Endothelial cell (in vitro differentiated cells): ENCODE measurements around the gene BASP1. TPM values are rescaled to one million over a fixed set of nuclear protein-coding genes. Genes with fewer than 3 reads are reported as not detected.

ENCODE experiments used
- DNase-seq: peaks from one replicate; pipeline ENCODE4 v3.0.0; 2021; ENCODE audit warnings: low spot score
- H3K27ac Mint-ChIP-seq: one replicate; pipeline ENCODE4 v1.8.0; 2021; ENCODE audit warnings: mixed read lengths, inconsistent platforms; ENCODE audit not compliant: unreplicated experiment
- H3K27me3 Mint-ChIP-seq: one replicate; pipeline ENCODE4 v1.8.0; 2021; ENCODE audit warnings: mild to moderate bottlenecking, moderate library complexity, mixed read lengths, inconsistent platforms; ENCODE audit not compliant: unreplicated experiment
- H3K36me3 Mint-ChIP-seq: one replicate; pipeline ENCODE4 v1.8.0; 2021; ENCODE audit warnings: mild to moderate bottlenecking, low read depth, mixed read lengths, inconsistent platforms; ENCODE audit not compliant: unreplicated experiment
- H3K4me1 Mint-ChIP-seq: one replicate; pipeline ENCODE4 v1.8.0; 2021; ENCODE audit warnings: mild to moderate bottlenecking, mixed read lengths, inconsistent platforms; ENCODE audit not compliant: unreplicated experiment
- H3K4me3 Mint-ChIP-seq: one replicate; pipeline ENCODE4 v1.8.0; 2021; ENCODE audit warnings: mild to moderate bottlenecking, mixed read lengths, inconsistent platforms; ENCODE audit not compliant: unreplicated experiment
- H3K9me3 Mint-ChIP-seq: one replicate; pipeline ENCODE4 v1.8.0; 2021; ENCODE audit warnings: mixed read lengths, inconsistent platforms; ENCODE audit not compliant: unreplicated experiment
- CTCF ChIP-seq: fragments of 200-600 bp; sonication (generic); IDR thresholded peaks from one replicate; pipeline ENCODE4 v1.5.0; 2021; ENCODE audit warnings: antibody characterized with exemption; ENCODE audit not compliant: unreplicated experiment
- total RNA-seq: library from RNA; stranded (reverse); fragmentation: NEBNext Ultra II Directional; extraction: Animal tissue kit (Norgen Biotek cat#: 25700); gene quantifications from one replicate; pipeline ENCODE4 v1.2.1, GENCODE V29; 2021; ENCODE audit not compliant: unreplicated experiment

BASP1 gene
- total RNA-seq, 1 donor from 2014 or later, result 95.2 TPM

GRCh38 chr5:17325770-17326599 is 108.6 kb downstream of the BASP1 start:
- Mint-ChIP-seq H3K9me3 (no peaks in the 10 kb centered on the region), H3K27me3 (no peaks in the 10 kb centered on the region), H3K27ac (no peak overlapping the region), H3K4me3 (no peak overlapping the region), H3K4me1 (no peaks in the 10 kb centered on the region), H3K36me3 (no peaks in the 10 kb centered on the region)
- TF ChIP-seq CTCF, result no peak
- DNase-seq, result no peak
